Activated CD4-positive, CD25-positive, alpha-beta regulatory T cell treated with anti-CD3 and anti-CD28 coated beads, Interleukin-2, amount 50 U/mL, for 72 hours (primary cell): ENCODE results near the gene KRT78.
"Not testable (repeated sequence)": the region's sequence is repeated elsewhere in the genome, so short reads cannot be mapped to it uniquely, and the experiment has no call there.

ENCODE experiments used
- DNase-seq: peaks from one replicate; pipeline ENCODE4 v3.0.0; 2021

KRT78 gene

GRCh38 chr12:52871291-52872039 is 22.7 kb upstream of the KRT78 start:
- DNase-seq, result no peak

- peak; percentile 76 for DNase-seq
Measured at GRCh38 chr12:52870361-52871290, 21.8 kb upstream of the KRT78 start.

DNA sequence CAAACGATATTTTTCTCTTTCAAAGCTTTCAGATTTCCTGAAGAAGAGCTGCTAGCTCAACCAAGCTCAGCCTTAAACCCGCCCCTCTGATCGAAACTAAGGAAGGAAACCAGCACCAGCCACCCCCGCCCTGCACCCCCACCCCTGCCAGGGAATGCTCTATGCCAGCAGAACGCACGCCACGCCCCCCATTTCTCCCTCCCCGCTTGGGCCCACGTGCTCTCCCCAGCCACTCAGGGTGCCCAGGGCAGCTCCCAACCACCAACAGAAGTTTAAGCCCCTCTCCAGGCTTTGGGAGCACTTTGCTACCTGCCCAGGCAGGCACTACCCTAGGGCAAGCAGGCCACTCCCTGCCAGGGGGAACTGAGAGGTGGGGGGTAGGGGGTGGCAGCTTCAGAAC is 18.8 kb upstream of the KRT78 start:
- DNase-seq, result no peak

GRCh38 chr12:52867152-52867551 is 18.4 kb upstream of the KRT78 start:
- DNase-seq, result no peak

DNA sequence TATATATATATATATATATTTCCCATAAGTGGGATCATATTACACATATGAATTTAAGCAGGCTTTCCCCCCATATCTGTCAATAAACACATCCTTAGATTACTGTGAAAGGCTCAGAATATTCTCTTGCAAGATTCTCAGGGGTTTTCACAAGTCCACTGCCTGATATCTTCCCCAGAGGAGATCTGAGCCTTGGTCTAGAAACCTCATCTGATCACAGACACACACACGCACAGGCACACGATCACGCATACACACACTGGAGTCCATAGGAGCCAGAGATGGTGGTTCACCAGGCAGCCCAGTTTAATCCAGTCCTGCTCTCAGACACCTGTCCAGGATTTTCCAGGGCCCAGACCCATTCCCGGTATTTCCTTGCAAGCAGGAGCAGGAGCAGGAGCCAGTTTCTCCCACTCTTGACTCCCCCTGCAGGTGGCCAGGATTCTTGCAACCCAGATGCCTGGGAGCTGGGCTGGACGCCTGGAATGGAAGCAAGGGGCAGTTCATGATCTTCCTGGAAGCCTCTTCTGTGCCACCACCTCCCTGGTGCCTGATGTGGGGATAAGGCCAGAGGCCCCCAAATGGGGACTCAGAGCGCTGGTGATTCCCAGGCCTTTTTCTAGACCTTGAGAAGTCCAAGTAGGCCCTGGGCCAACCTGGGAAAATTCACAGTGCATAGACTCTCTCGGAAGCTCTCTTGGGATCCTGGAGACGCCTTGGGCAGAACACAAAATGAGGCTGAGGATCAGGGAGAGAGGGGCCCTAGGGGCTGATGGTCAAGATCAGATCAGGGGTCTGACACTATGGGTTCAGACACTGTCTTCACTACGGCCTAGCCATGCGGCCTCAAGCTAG is 16.5 kb upstream of the KRT78 start:
- no peak for DNase-seq

DNA sequence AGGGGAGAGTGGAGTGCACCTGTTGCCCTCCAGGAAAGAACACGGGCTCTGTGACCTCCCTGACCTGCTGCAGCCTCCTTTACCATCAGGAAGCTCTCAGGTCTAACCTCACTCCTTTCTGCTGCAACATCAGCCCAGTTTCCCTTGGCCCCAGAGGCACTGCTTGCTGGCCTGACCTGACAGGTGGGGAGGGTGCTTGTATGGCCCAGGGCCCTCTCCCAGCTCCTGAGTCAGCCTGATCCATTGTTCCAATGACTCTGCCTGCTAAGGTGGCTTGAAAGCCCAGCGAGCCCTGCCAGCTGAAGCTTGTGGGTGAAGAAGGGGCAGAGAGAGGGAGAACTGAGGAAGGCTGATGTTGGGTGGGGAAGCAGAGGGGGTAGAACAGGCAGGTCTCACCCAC is 13.2 kb upstream of the KRT78 start:
- no peak for DNase-seq

DNA sequence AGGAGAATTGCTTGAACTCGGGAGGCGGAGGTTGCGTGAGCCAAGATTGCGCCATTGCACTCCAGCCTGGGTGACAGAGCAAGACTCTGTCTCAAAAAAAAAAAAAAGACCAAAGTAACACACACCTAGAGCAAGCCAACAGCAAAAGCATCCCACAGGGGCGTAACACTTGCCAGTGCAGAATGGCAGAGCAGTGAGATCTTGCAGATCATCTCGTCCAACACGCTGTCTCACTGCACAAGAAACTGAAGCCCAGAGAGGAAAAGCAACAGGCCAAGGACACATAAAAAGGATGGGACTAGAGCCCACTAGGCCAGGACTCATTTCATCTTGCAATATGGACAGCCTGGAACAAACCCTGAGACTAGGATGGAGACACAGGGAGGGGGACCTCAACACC is 12.7 kb upstream of the KRT78 start:
- DNase-seq, result no peak

- DNase-seq, result no peak
Measured at GRCh38 chr12:52860102-52860823, 11.5 kb upstream of the KRT78 start.

GRCh38 chr12:52857500-52857899 is 8.7 kb upstream of the KRT78 start:
- DNase-seq, result no peak

- no peak for DNase-seq
Measured at GRCh38 chr12:52856787-52857186, 8.0 kb upstream of the KRT78 start.

DNA sequence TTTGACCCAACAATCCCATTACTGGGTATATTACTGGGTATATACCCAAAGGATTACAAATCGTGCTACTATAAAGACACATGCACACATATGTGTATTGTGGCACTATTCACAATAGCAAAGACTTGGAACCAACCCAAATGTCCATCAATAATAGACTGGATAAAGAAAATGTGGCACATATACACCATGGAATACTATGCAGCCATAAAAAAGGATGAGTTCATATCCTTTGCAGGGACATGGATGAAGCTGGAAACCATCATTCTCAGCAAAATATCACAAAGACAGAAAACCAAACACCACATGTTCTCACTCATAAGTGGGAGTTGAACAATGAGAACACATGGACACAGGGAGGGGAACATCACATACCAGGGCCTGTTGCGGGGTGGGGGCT is 7.3 kb upstream of the KRT78 start:
- DNase-seq, result not testable (repeated sequence)

DNA sequence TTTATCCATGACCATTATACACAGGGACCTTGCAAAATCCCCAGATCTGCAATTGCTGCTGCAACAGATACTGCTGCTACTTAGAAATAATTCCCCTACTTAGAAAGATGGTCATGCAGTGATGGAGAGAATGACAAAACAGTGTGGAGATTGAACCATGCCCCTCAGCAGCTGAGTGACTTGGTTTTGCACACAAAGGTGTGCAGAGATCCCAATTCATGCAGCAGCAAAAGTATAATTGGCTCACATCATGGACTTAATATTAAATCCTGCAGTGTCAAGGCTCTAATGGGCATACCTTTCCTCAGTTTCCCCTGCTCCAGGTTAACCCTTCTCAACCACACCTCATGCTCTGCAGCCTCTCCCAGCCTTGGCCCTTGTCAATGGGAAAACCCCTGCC is 3.0 kb upstream of the KRT78 start:
- no peak for DNase-seq

DNA sequence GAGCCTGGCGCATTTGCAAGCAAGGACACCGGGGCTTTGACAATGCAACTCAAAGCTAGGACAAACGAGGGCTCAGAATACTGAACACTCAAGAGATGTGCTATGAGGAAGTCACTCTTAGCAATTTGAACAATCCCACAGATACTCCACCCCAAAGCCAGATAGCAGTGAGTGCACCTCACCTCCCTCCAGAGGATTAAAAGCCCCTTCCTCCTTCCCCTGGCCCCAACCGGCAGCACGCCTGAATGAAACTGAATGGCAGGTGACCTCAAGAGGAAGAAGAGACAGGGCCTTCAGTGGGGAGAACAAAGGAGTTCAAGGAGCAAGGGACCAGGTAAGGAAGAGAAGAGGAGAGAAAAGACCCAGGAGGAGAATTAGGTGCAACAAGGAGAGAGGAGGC is 1.9 kb upstream of the KRT78 start:
- no peak for DNase-seq

DNA sequence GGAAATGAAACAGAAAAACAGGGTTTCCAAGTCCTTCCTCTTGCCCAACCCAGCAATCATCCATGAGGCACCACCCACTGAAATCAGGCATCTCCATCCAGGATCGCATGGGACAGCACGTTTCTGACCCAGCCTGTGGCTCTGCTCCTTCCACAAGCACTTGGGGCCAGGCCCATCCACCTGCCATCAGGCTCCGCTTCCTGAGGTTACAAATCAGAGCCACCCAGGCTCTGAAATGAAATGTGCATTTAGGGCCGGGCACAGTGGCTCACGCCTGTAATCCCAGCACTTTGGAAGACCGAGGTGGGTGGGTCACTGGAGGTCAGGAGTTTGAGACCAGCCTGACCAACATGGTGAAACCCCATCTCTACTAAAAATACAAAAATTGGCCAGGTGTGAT is 717 bp upstream of the KRT78 start:
- no peak for DNase-seq

DNA sequence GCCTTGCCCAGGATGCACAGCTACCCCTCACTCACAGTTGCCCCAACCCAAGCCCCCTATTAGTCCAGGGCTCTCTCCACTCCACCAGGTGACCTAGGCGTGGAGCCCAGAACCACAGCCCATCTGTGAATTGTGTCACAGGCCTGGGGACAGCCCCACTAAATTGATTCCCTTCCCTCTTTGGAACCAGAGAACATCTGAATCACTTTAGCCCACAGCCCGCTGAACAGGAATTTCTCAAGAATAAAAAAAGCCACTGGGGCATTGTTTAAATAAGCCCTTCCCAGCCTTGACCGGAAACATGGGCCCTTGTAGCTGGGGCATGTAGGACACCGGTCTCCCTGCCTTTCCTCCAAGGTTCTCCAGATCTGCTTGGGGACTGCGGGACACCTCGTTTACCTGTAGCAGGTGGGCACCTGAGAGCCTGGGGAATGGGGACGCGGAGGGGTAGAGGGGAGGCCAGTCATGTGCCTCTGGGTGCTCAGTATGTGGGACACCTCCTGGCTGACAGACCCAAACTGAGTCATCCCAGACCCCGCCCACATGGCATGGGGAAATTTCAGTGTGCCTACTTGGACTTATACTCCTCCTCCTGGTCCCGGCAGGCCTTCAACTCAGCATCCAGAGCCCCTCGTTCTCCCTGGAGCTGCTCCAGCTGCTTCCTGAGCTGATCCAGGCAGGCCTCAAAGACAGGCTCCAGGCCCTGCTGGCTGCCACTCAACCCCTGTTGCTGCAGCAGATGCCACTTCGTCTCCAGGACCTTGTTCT is 1.3 kb downstream of the KRT78 start:
- no peak for DNase-seq

- DNase-seq, result no peak
Measured at GRCh38 chr12:52846356-52846970, 2.3 kb downstream of the KRT78 start.

DNA sequence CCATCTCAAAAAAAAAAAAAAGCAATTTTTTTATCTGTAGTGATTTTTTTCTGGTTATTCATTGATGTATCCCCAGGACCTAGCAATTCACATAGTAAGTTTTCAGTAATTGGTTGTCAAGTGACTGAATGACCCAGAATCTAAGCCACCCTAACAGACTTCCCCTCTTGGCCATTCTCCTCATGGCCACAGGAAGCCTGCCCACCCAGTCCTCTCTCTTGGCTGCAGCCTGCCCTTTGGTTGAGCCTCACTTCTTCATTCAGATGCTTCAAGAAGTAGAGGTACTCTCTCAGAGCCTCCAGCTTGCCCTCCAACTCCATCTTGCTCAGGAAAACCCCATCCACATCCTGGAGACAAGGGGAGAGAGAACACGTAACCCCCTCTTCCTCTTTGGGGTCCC is 2.8 kb downstream of the KRT78 start:
- no peak for DNase-seq

DNA sequence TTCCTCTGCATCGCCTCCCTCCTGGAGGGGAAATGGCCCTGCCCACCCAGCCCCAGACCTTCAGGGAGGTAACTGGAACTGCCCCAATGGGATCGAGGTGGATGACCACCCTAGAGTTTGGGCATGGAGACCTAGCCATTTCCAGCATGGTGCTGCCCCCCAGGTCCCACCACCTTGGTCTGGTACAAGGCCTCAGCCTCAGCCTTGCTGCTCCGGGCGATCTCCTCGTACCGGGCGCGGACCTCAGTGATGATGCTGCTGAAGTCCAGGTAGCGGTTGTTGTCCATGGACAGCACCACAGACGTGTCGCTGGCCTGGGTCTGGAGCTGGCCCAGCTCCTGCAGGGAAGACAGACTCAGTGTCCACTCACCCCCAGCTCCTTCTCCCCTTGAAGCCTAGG is 4.4 kb downstream of the KRT78 start:
- no peak for DNase-seq

DNA sequence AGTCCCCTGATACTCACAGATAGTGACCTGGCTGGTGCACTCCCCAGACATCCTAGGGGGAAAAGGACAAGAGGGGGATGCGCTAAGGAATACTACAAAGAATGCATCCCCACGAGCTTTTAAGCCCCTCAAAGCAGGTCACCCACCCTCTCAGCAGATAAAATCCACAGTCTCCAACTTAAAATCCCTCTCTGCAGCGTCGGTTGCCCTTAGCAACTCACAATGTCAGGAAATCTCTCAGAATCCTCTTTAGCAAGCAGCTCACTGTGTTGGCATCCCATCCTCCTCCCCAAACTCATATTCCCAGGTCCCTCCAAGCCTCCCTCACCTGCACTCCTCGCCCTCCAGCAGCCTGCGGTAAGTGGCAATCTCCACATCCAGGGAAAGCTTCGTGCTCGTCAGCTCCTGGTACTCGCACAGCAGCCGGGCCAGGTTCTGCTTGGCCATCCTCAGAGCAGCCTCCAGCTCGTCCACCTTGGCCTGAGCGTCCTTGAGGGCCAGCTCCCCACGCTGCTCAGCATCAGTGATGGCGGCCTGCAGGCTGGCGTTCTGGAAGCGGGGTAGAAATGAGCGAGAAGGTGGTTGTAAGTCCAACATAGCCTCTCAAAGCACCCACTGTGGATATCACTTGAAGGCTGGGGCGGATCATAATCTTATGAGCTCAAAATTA is 9.2 kb downstream of the KRT78 start:
- no peak for DNase-seq

- DNase-seq, result no peak
Measured at GRCh38 chr12:52838609-52839435, 10.0 kb downstream of the KRT78 start.
